Measurements from ENCODE around the gene CBX3. TPM values are rescaled to one million over a fixed set of nuclear protein-coding genes. Genes with fewer than 3 reads are reported as not detected.

Gene CBX3
- total and polyA plus RNA-seq, 2 of the 13 experiments (the other 11 are each of a cell fraction or from before 2014, with no cell fraction given) = 53.9 to 249 TPM

DNA sequence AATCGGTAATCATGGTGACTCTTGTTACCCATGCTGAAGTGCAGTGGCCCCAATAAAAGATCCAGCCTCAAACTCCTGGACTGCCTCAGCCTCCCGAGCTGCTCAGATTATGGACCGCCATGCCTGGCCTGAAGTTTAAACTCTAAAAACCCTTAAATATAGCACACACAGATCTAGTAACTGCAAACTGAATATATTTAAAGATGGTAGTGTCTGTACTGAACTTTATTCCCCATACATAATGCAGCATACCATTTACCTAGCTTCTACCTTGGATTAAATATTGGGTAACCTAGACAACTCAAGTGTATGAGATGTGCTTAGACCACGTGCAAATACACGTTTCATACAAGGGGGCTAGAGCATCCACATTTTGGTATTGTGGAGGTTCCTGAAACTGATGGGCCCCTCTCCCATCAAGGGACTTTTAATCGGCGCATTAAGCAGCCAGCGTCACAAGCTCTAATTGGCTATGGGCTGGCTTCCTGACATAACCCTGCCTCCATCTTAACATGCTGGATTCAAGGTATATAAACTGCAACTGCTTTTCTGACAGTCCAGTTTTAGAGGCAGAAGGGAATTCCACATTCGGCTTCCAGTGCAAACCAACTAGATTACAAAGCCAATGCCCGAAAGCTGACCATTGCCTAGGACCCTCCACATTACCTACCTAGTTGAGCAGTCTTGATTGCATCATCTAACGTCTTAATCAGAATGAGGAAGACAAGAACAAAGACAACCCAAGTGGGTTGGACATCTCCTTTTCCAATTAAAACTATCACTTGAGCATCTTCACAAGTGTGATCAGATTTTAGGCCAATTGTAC is 14.0 kb upstream of the CBX3 start (continued):
- TF ChIP-seq, protein P1, sequence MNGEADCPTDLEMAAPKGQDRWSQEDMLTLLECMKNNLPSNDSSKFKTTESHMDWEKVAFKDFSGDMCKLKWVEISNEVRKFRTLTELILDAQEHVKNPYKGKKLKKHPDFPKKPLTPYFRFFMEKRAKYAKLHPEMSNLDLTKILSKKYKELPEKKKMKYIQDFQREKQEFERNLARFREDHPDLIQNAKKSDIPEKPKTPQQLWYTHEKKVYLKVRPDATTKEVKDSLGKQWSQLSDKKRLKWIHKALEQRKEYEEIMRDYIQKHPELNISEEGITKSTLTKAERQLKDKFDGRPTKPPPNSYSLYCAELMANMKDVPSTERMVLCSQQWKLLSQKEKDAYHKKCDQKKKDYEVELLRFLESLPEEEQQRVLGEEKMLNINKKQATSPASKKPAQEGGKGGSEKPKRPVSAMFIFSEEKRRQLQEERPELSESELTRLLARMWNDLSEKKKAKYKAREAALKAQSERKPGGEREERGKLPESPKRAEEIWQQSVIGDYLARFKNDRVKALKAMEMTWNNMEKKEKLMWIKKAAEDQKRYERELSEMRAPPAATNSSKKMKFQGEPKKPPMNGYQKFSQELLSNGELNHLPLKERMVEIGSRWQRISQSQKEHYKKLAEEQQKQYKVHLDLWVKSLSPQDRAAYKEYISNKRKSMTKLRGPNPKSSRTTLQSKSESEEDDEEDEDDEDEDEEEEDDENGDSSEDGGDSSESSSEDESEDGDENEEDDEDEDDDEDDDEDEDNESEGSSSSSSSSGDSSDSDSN (CRISPR knock-in tag; IDR thresholded peaks at IDR 0.05) = no peak
- TF ChIP-seq MAX (IDR thresholded peaks at IDR 0.05) (no peak), ATF7 (IDR thresholded peaks at IDR 0.05) (peak; percentile 71), ATF7 (CRISPR knock-in tag; IDR thresholded peaks at IDR 0.05) (no peak), PAF1 (CRISPR knock-in tag; IDR thresholded peaks at IDR 0.05) (peak; percentile 84; the same call in 1 of the 2 replicates), CSRNP1 (CRISPR knock-in tag; IDR thresholded peaks at IDR 0.05) (no peak), SALL2 (CRISPR knock-in tag; IDR thresholded peaks at IDR 0.05) (no peak), ZNF639 (CRISPR knock-in tag; conservative IDR thresholded peaks at IDR 0.05) (no peak), ZNF441 (CRISPR knock-in tag; IDR thresholded peaks at IDR 0.05; ENCODE audit: borderline replicate concordance) (no peak), CBX1 (IDR thresholded peaks at IDR 0.05; ENCODE audit: low read depth) (no peak), ZNF615 (CRISPR knock-in tag; IDR thresholded peaks at IDR 0.05; ENCODE audit: borderline replicate concordance) (no peak), U2AF1 (optimal IDR thresholded peaks at IDR 0.05; ENCODE audit: low read depth, low read length) (no peak), ZBTB8A (CRISPR knock-in tag; IDR thresholded peaks at IDR 0.05; ENCODE audit: borderline replicate concordance, low read depth) (peak; percentile 40; the same call in 1 of the 2 replicates)
- TF ChIP-seq, protein P2, sequence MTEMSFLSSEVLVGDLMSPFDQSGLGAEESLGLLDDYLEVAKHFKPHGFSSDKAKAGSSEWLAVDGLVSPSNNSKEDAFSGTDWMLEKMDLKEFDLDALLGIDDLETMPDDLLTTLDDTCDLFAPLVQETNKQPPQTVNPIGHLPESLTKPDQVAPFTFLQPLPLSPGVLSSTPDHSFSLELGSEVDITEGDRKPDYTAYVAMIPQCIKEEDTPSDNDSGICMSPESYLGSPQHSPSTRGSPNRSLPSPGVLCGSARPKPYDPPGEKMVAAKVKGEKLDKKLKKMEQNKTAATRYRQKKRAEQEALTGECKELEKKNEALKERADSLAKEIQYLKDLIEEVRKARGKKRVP (CRISPR knock-in tag; IDR thresholded peaks at IDR 0.05) = peak; percentile 50 to 55; a peak in 3 of 4 replicates
- TF ChIP-seq, protein P3, sequence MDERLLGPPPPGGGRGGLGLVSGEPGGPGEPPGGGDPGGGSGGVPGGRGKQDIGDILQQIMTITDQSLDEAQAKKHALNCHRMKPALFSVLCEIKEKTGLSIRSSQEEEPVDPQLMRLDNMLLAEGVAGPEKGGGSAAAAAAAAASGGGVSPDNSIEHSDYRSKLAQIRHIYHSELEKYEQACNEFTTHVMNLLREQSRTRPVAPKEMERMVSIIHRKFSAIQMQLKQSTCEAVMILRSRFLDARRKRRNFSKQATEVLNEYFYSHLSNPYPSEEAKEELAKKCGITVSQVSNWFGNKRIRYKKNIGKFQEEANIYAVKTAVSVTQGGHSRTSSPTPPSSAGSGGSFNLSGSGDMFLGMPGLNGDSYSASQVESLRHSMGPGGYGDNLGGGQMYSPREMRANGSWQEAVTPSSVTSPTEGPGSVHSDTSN (CRISPR knock-in tag; IDR thresholded peaks at IDR 0.05) = no peak

All from HepG2 (cell line).